C4-2B (cell line): Measurements from ENCODE around the gene ARFGAP1.
"Not testable (repeated sequence)": the region's sequence is repeated elsewhere in the genome, so short reads cannot be mapped to it uniquely, and the experiment has no call there.

ENCODE experiments used
- H3K27ac ChIP-seq: fragments of 450-650 bp; 2 replicates; pipeline ENCODE4 v1.5.1; 2017
- ZFX ChIP-seq: fragments of 450-650 bp; IDR thresholded peaks from 2 replicates; pipeline ENCODE4 v1.6.1; 2017
- TF ChIP-seq, protein P1 (sequence below): fragments of 450-650 bp; conservative IDR thresholded peaks from 2 replicates; pipeline ENCODE4 v1.5.1; 2017; ENCODE audit warnings: mild to moderate bottlenecking

ARFGAP1 gene

DNA sequence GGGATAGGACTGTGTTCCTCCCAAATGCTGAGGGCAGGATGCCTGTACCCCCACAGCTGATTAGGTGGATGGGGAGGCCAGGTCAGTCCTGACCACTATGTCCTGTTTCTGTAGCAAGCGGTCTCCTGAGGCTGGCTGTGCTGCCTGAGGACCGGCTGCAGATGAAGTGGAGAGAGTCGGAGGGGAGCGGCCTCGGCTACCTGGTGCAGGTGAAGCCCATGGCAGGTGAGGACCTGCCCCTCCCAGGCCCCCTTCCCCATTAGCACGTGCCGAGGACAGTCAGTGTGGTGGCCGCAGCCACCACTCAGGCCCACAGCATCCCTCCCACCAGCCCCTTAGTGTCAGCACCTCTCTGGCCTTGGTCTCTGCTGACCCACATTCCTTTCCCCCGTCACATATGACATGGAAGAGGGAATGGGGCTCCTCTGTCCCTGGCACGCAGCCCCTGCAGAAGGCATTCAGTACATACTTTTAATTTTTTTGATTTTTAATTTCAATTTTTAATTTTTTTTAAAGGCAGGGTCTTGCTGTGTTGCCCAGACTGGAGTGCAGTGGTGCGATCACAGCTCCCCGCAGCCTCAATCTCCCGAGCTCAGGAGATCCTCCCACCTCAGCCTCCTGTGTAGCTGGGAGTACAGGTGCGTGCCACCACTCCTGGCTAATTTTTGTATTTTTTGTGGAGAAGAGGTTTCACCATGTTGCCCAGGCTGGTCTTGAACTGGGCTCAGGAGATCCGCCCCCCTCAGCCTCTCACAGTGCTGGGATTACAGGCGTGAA, 25.4 kb downstream of the ARFGAP1 start:
- TF ChIP-seq, protein P1, sequence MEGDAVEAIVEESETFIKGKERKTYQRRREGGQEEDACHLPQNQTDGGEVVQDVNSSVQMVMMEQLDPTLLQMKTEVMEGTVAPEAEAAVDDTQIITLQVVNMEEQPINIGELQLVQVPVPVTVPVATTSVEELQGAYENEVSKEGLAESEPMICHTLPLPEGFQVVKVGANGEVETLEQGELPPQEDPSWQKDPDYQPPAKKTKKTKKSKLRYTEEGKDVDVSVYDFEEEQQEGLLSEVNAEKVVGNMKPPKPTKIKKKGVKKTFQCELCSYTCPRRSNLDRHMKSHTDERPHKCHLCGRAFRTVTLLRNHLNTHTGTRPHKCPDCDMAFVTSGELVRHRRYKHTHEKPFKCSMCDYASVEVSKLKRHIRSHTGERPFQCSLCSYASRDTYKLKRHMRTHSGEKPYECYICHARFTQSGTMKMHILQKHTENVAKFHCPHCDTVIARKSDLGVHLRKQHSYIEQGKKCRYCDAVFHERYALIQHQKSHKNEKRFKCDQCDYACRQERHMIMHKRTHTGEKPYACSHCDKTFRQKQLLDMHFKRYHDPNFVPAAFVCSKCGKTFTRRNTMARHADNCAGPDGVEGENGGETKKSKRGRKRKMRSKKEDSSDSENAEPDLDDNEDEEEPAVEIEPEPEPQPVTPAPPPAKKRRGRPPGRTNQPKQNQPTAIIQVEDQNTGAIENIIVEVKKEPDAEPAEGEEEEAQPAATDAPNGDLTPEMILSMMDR = no peak
- no peak for TF ChIP-seq ZFX
- no peak overlapping the region for H3K27ac ChIP-seq

DNA sequence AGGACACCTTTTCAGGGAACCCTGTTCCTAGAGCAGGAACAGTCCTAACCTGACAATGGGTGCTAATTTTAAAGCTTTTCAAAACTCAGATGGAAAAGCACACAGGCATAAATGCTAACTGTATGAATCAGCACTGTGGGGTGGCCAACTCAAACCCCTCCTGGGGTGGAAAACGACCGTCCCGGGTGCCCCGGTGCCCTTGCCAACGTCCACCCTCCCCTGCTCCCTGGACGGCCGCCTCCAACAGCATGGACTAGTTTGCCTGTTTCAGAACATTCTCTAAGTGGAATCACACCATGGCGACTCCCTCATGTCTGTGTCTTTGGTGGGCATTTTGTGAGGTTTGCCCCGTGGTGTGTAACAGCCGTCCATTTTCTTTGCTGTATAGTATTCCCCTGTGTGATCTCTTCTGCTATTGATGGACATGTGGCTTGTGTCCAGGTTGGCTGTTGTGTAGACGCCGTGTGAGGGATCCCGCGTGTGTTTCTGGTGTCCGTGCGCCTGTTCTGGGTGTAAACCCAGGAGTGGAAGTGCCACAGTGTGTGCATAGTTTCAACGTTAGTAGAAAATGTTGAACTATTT, 26.2 kb downstream of the ARFGAP1 start:
- TF ChIP-seq, protein P1 = no peak
- no peak for TF ChIP-seq ZFX

DNA sequence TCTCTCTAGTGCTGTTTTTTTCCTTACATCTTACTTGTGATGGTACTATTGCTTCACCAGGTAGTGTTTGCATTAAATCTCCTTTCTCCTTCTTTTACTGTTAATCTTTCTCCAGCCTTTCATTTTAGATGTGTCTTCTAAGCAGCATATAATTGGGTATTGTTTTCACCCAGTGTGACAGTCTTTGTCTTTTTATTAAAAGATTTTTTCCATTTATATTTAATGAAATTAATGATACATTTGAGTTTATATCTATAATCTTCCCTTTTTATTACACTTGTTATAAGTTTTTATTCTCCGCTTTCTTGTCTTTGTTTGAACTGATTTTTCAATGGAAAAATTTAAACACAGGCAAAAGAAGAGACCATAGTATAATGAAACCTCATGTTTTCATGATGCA, 29.1 kb downstream of the ARFGAP1 start:
- TF ChIP-seq, protein P1 = no peak
- no peak for TF ChIP-seq ZFX
- H3K27ac ChIP-seq = no peak overlapping the region

More for the DNA sequence above, 26.2 kb downstream of the ARFGAP1 start:
- H3K27ac ChIP-seq = no peak overlapping the region

DNA sequence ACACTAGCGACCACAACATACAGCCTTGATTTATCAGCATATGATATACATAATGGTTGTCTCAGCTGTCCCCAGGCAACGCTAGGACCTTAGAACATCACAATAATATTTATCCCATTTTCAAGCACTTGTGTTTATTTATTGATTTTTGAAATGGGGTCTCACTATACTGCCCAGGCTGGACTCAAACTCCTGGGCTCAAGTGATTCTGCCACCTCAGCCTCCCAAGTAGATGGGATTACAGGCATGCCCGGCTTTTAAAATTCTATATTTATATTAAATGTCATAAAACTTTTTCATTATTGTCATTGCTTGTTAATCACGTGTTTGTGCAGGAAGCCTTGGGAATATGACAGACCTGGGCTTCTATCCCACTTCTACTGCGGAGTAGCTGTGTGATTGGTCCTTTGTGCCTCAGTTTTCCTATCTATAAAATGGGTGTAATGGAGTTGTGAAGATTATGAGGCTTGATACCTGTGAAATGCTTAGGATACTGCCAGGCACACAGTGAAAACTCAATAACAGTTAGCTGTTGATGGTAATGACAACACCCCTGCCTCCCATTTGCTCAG, 30.6 kb downstream of the ARFGAP1 start:
- H3K27ac ChIP-seq = no peak overlapping the region
- TF ChIP-seq, protein P1 = no peak
- no peak for TF ChIP-seq ZFX

DNA sequence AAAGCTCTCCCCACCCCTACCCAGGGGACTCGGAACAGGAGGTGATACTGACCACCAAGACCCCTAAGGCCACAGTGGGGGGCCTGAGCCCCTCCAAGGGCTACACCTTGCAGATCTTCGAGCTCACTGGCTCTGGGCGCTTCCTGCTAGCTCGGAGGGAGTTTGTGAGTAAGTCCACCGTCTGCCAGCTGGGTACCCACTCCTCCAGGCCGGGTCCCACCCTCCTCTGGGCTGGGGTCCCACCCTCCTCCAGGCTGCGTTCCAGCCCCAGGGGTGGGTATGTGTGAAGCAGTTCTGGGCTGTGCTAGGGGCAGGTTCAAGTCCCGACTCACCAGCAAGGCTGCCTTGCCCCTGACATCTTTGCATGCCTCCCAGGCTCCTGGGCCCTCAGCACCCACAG, 32.8 kb downstream of the ARFGAP1 start:
- TF ChIP-seq, protein P1 = no peak
- TF ChIP-seq ZFX = no peak

DNA sequence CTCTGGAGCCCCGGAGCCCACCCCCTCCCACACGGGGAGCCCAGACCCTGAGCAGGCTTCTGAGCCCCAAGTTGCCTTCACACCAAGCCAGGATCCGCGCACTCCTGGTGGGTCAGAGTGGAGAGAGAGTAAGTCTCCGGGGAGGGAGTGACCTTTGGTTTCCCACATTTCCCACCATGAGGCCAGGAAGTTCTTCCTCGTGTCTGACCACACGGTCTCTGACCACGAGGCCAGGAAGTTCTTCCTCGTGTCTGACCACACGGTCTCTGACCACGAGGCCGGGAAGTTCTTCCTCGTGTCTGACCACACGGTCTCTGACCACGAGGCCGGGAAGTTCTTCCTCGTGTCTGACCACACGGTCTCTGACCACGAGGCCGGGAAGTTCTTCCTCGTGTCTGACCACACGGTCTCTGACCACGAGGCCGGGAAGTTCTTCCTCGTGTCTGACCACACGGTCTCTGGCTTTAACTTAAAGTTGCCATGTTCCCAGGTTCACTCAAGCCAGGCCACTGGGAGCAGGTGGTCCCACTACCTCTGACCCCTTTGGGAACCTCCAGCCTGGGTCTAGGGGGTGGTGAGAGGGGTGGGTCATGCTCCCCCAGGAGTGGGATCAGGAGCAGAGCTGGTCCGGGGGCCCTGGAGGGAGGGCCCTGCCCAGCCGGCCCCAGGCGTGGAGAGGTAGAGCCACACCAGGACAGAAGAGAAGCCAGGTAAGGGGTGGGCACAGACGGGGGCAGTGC, 33.5 kb downstream of the ARFGAP1 start:
- not testable (repeated sequence) for H3K27ac ChIP-seq

More for the DNA sequence above, 32.8 kb downstream of the ARFGAP1 start:
- no peak overlapping the region for H3K27ac ChIP-seq

DNA sequence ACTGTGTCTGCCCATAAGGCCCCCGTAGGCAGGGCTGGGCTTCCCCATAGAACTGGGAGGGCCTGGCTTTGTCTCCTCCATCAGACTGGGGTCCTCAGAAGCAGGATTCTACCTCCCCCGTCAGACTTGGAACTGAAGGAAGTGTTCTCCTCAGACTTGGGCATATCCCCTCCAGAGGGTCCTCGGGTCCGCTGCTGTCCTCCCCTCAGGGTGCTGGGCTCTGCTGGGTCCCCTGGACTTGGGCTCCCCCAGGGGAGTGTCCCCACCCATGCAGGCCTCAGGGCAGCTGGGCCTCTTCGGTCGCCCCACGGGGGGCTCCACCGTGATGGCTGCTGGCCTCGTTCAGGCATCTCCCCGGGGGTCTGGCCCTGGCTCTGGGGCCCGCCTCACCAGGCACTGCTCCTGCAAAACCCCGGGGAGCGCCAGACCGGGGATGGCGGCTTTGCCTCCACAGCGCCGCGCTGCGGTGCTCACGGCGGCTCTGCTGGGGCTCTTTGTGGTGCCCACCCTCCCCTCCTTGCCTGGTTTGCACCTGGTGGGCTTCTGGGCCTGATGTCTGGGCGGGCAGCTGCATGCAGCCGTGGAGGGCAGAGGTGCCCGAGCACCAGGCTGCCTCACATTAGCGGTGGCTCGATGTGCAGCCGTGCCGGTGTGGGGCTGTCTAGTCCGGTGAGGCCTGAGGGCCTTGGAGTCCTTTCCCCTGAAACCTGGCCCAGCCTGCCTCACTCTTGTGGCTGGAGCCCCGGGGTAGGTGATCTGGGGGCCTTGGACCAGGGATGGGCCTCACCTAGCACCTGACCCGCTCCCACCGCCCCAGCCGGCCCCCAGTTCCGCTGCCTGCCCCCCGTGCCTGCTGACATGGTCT, 34.3 kb downstream of the ARFGAP1 start:
- TF ChIP-seq ZFX = no peak
- TF ChIP-seq, protein P1 = no peak
- H3K27ac ChIP-seq = no peak overlapping the region
